MCF 10A (cell line): ENCODE results near the gene SPTBN2. TPM values are rescaled to one million over a fixed set of nuclear protein-coding genes. Genes with fewer than 3 reads are reported as not detected.
A peak's percentile ranks its signal among the peaks of the same experiment; 100 is the strongest.

Experiments
- BruUV-seq: library from RNA; stranded (reverse); fragments of 400-500 nt; replicated peaks from 2 replicates; lab custom pipeline; 2021; lab: Mats Ljungman, UMichigan
- CTCF ChIA-PET: fragments of 300-600 bp; sonication (Branson Sonifier 250); formaldehyde crosslinking; extraction: SDS; loops from one replicate; lab custom pipeline; 2021; ENCODE audit warnings: antibody characterized with exemption, inconsistent platforms; lab: Yijun Ruan, JAX
- POLR2A ChIA-PET: fragments of 300-600, 350-650 bp; sonication (Branson Sonifier 250); formaldehyde crosslinking; extraction: SDS; loops from one replicate; lab custom pipeline; 2020; ENCODE audit warnings: antibody characterized with exemption, inconsistent platforms; lab: Yijun Ruan, JAX
- DNase-seq: peaks from one replicate; pipeline ENCODE4 v3.0.0-alpha.2; 2018; ENCODE audit not compliant: unreplicated experiment
- H3K27ac Mint-ChIP-seq: one replicate; pipeline ENCODE4 v1.8.0; 2022; ENCODE audit warnings: mild to moderate bottlenecking, low read depth, mixed read lengths; ENCODE audit not compliant: unreplicated experiment
- H3K27me3 Mint-ChIP-seq: one replicate; pipeline ENCODE4 v1.8.0; 2022; ENCODE audit warnings: mixed read lengths; ENCODE audit not compliant: insufficient read depth, unreplicated experiment
- H3K36me3 Mint-ChIP-seq: one replicate; pipeline ENCODE4 v1.8.0; 2022; ENCODE audit warnings: mild to moderate bottlenecking, moderate library complexity, mixed read lengths; ENCODE audit not compliant: insufficient read depth, unreplicated experiment
- H3K4me1 Mint-ChIP-seq: one replicate; pipeline ENCODE4 v1.8.0; 2022; ENCODE audit warnings: mixed read lengths; ENCODE audit not compliant: insufficient read depth, unreplicated experiment
- H3K4me3 Mint-ChIP-seq: one replicate; pipeline ENCODE4 v1.8.0; 2022; ENCODE audit warnings: mild to moderate bottlenecking, moderate library complexity, mixed read lengths; ENCODE audit not compliant: unreplicated experiment
- H3K9me3 Mint-ChIP-seq: one replicate; pipeline ENCODE4 v1.8.0; 2022; ENCODE audit warnings: mixed read lengths; ENCODE audit not compliant: unreplicated experiment
- intact Hi-C: fragments of 100-400 bp; cut with micrococcal nuclease; formaldehyde crosslinking; loops from 2 replicates; pipeline ENCODE4 v1.14.1; 2022
- total RNA-seq: library from RNA; stranded (reverse); gene quantifications from 2 replicates; pipeline ENCODE4 v1.2.3, GENCODE V29; 2022
- TF ChIP-seq, protein P1 (sequence below): fragments of 200-600 bp; IDR thresholded peaks from one replicate; pipeline ENCODE4 v1.8.0; 2022; ENCODE audit warnings: antibody characterized with exemption, mild to moderate bottlenecking; ENCODE audit not compliant: unreplicated experiment

SPTBN2 gene
- total RNA-seq, 1 experiment from 2014 or later, result 47.2 TPM

DNA sequence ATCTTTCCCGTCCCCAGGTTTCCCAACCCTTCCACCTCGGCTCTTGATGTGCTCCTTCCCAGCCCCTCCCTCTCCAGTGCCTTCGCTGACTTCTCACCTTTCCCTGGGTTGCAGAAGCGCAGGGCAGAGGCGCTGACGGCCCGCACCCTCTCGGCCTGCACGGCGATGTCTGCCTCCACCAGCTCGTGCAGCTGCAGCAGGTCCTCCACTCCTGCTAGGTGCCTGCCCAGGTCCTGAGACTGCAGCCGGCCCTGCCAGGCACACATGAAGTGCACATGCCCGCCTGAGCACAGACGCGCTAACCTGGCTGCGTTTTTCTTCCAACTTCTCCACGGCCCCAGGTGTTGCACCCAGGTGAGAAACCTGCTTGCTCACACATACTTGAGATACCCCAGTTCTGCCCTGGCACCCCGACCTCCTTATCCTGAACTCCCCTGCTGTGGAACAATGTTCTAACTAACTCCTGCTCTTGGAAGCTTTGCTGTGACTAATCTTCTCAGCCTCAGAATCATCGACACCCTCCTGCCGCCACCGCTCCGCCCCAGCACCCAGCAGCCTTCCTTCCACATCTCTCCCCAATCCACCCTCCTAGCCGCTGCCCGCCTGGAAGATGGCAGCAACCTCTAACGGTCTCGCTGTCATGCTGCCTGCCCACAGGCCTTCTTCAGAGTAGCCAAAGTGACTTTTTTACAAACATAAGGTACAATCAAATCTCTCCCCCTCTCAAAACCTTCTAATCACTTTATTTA is 23.3 kb downstream of the SPTBN2 start:
- Mint-ChIP-seq H3K27me3 (no peaks in the 10 kb centered on the region), H3K4me3 (no peak overlapping the region), H3K36me3 (peaks cover 48% of the 10 kb centered on the region), H3K9me3 (no peaks in the 10 kb centered on the region), H3K4me1 (no peaks in the 10 kb centered on the region), H3K27ac (peak overlapping the region; percentile 63)
- ChIA-PET CTCF (interaction anchor here (1.0 to 1.3 kb wide), 2 partner anchors 10 to 11 kb away, joined by 5 to 8 read pairs; no protein-coding TSS in a partner anchor), POLR2A (no interaction called here)
- no peak for DNase-seq
- intact Hi-C loops, result no loop called here
- TF ChIP-seq, protein P1, sequence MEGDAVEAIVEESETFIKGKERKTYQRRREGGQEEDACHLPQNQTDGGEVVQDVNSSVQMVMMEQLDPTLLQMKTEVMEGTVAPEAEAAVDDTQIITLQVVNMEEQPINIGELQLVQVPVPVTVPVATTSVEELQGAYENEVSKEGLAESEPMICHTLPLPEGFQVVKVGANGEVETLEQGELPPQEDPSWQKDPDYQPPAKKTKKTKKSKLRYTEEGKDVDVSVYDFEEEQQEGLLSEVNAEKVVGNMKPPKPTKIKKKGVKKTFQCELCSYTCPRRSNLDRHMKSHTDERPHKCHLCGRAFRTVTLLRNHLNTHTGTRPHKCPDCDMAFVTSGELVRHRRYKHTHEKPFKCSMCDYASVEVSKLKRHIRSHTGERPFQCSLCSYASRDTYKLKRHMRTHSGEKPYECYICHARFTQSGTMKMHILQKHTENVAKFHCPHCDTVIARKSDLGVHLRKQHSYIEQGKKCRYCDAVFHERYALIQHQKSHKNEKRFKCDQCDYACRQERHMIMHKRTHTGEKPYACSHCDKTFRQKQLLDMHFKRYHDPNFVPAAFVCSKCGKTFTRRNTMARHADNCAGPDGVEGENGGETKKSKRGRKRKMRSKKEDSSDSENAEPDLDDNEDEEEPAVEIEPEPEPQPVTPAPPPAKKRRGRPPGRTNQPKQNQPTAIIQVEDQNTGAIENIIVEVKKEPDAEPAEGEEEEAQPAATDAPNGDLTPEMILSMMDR, result no peak
- BruUV-seq, result no TSS peak

DNA sequence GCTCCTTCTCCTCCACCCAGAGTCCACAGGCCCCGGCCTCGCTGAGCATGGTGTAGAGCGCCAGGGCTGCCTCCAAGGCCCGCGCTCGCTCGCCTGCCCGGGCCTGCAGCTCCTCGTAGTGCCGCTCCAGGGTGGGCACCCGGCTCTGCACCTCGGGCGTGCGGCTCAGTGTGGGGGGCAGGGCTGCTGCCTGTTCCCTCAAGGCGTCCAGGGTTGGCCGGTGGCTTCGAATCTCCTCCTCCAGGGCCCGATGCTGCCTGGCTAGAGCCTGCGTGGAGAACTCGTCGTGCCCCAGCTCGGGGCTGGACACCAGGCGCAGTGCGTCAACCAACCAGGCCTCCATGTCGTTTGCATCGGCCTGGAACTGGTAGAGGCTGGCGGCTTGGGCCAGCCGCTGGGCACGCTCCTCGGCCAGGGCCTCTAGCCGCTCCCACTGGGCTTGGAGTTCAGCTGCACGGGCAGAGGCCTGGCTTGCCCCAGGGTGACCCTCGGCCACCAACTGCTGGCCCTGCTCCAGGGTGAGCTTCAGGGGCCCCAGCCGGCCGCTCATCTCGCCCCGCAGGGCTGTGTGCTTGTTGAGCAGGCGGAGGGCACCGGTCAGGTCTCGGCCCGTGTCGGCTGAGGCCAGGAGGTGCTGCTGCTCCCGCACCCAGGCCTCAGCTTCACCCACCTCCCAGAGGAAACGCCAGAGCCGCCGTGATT is 24.2 kb downstream of the SPTBN2 start:
- TF ChIP-seq, protein P1, result no peak
- CTCF ChIA-PET, result interaction anchor here (1.0 kb wide), 1 partner anchor 10 kb away, joined by 8 read pairs; no protein-coding TSS in a partner anchor
- Mint-ChIP-seq H3K4me1 (no peaks in the 10 kb centered on the region), H3K36me3 (peaks cover 52% of the 10 kb centered on the region), H3K27me3 (no peaks in the 10 kb centered on the region), H3K4me3 (no peak overlapping the region), H3K9me3 (no peaks in the 10 kb centered on the region), H3K27ac (peak overlapping the region; percentile 63)
- POLR2A ChIA-PET, result interaction anchor here (0.5 kb wide), 1 partner anchor 137 kb away, joined by 3 read pairs; no protein-coding TSS in a partner anchor
- DNase-seq, result no peak
- no TSS peak for BruUV-seq
- intact Hi-C loops, result no loop called here

DNA sequence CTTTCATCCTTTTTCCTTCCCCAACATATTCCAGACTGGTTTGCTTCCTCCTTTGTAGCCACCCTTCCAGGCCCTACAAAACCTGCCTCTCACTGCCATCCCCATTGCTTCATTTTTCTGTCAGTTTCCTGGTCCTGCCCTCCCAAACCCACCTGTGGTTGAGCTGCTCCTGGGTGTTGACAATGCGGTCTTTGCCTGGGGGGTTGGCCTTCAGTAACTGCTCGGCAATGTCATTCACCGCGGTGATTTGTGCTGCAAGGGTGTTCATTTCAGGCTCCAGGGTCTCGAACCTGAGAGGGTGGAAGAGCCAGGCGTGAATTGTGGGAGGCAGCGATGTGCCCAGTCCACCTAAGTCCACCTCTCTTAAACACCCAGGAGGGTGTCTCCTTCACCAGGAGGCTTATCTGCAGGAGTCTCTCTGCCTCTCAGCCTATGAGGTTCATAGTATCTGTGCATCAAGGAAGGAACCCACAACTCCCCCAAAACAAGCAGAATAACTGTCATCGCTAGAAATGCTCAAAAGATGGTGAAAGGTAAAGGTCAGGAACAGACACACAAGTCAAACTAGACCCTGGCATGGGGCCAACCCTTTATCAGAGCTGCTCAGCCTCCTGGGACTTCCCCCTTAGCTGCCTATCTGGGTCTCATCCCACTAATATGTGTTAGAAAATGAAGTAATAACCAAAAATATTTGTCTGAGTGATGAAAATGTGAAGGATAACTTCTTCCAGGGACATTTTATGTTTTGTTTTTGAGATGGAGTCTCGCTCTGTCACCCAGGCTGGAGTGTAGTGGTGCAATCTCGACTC is 27.4 kb downstream of the SPTBN2 start:
- TF ChIP-seq, protein P1, result no peak

More for the DNA sequence above, 27.4 kb downstream of the SPTBN2 start:
- ChIA-PET POLR2A (no interaction called here), CTCF (interaction anchor here (0.9 to 1.0 kb wide), 2 partner anchors 7 to 132 kb away, joined by 3 to 4 read pairs; no protein-coding TSS in a partner anchor)
- intact Hi-C loops, result no loop called here
- DNase-seq, result no peak
- H3K9me3 Mint-ChIP-seq, result no peaks in the 10 kb centered on the region
- no peaks in the 10 kb centered on the region for H3K4me1 Mint-ChIP-seq
- no TSS peak for BruUV-seq
- no peak overlapping the region for H3K4me3 Mint-ChIP-seq
- H3K27ac Mint-ChIP-seq, result no peak overlapping the region
- H3K27me3 Mint-ChIP-seq, result no peaks in the 10 kb centered on the region
- peaks cover 57% of the 10 kb centered on the region for H3K36me3 Mint-ChIP-seq
